SK-N-SH (cell line): ENCODE measurements around the gene ZNF407.

Experiments used
- GABPA ChIP-seq: IDR thresholded peaks from 2 replicates; pipeline ENCODE4 v1.4.0; 2012; ENCODE audit warnings: low read depth, mild to moderate bottlenecking
- JUND ChIP-seq: IDR thresholded peaks from 2 replicates; pipeline ENCODE4 v1.4.0; 2012
- NRF1 ChIP-seq: IDR thresholded peaks from 2 replicates; pipeline ENCODE4 v1.6.1; 2012; ENCODE audit warnings: low read depth, mild to moderate bottlenecking, low read length
- RAD21 ChIP-seq: IDR thresholded peaks from 2 replicates; pipeline ENCODE4 v1.6.1; 2012; ENCODE audit warnings: mild to moderate bottlenecking, low read length
- TAF1 ChIP-seq: IDR thresholded peaks from 2 replicates; pipeline ENCODE4 v1.6.1; 2012; ENCODE audit warnings: low read depth, mild to moderate bottlenecking, low read length, moderate library complexity, borderline replicate concordance
- TF ChIP-seq, protein P1 (sequence below): fragments of 200-600 bp; sonication (generic); IDR thresholded peaks from 2 replicates; pipeline ENCODE4 v1.6.1; 2017; ENCODE audit warnings: antibody characterized with exemption, mild to moderate bottlenecking, moderate library complexity

DNA sequence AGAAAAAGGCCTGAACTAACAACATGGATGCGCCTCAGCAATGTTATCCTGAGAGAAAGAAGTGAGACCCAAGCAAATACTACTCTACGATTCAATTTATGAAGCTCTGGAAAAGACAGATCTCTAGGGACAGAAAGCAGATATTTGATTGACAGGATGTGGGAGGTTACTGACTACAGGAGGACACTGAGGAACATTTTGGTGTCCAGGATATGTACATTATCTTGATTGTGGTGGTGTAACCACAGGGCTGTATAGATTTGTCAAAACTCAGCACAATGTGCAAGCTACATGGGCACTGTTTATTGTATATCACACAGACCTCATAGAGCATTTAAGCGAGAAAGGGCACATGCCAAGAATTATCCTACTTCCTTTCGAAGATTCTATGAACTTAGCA, 391.5 kb downstream of the ZNF407 start:
- TF ChIP-seq JUND (no peak), RAD21 (no peak), NRF1 (no peak), TAF1 (no peak), GABPA (no peak)
- TF ChIP-seq, protein P1, sequence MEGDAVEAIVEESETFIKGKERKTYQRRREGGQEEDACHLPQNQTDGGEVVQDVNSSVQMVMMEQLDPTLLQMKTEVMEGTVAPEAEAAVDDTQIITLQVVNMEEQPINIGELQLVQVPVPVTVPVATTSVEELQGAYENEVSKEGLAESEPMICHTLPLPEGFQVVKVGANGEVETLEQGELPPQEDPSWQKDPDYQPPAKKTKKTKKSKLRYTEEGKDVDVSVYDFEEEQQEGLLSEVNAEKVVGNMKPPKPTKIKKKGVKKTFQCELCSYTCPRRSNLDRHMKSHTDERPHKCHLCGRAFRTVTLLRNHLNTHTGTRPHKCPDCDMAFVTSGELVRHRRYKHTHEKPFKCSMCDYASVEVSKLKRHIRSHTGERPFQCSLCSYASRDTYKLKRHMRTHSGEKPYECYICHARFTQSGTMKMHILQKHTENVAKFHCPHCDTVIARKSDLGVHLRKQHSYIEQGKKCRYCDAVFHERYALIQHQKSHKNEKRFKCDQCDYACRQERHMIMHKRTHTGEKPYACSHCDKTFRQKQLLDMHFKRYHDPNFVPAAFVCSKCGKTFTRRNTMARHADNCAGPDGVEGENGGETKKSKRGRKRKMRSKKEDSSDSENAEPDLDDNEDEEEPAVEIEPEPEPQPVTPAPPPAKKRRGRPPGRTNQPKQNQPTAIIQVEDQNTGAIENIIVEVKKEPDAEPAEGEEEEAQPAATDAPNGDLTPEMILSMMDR = no peak
